ENCODE data around the gene PACRG.
"Not testable (repeated sequence)": the region's sequence is repeated elsewhere in the genome, so short reads cannot be mapped to it uniquely, and the experiment has no call there.

DNA sequence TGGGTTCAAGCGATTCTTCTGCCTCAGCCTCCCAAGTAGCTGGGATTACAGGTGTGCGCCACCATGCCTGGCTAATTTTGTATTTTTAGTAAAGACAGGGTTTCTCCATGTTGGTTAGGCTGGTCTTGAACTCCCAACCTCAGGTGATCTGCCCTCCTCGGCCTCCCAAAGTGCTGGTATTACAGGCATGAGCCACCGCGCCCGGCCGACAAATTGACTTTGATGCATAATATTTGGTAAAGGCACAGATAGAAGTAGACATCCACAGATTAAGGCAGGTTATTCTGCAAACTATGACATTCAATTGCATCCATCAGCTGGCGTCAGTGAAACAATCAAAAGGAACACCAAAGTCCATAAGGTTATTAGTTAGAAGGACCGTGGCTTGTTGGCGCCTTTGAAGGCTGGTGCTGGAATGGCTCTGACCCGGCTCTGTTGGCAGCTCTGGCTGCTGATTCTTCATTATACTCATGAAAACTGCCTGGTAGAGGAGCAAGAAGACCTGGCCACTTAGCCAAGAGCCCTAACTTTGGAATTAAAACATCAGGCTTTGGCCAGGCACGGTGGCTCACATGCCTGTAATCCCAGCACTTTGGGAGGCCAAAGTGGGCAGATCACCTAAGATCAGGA lies 589.2 kb downstream of the PACRG start:
- TF ChIP-seq YY1 (IDR thresholded peaks at IDR 0.05; ENCODE audit: insufficient read depth, insufficient read length); SUZ12 (IDR thresholded peaks at IDR 0.05; ENCODE audit: extremely low read depth, insufficient read depth, insufficient read length): not testable (repeated sequence)

All from NT2/D1 (cell line).